HG03354 (cell line): Measurements from ENCODE around the gene LCOR.

ENCODE experiments used
- ATAC-seq: cut with Tn5 transposase; IDR thresholded peaks from one replicate; pipeline ENCODE4 v1.9.1; 2021; ENCODE audit warnings: mild to moderate bottlenecking; ENCODE audit not compliant: unreplicated experiment, poor library complexity, severe bottlenecking

The LCOR gene

GRCh38 chr10:97039538-97040247 lies 207.6 kb downstream of the LCOR start:
- ATAC-seq = no peak

GRCh38 chr10:97040248-97040584 lies 208.1 kb downstream of the LCOR start:
- no peak for ATAC-seq

GRCh38 chr10:97040706-97041105 lies 208.6 kb downstream of the LCOR start:
- ATAC-seq = no peak

- no peak for ATAC-seq
These were observed 210.0 kb downstream of the LCOR start for GRCh38 chr10:97042081-97042480.

- ATAC-seq = no peak
These were observed 210.8 kb downstream of the LCOR start for GRCh38 chr10:97042716-97043562.

- no peak for ATAC-seq
These were observed 211.4 kb downstream of the LCOR start for GRCh38 chr10:97043563-97043855.
